ENCODE measurements around the gene PAX3.
"Not testable (repeated sequence)": the region's sequence is repeated elsewhere in the genome, so short reads cannot be mapped to it uniquely, and the experiment has no call there.

PAX3 gene

DNA sequence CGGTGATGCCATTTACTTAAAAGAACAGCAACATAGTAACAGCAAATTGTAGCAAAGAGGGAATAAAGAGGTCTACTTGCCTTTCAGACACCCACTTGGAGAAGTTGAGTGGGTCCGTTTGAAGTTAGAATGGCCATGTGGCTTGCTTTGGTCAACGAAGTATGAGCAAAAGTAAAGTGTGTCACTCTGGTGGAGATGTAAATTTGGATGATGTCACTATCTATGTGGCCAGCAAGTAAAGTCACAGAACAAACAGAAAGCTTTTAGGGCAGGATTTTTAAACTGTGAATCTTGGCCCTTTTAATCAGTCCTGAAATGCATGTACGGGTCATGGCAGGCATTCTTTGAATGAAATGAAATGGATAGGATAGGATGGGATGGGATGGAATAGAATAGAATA is 120.3 kb downstream of the PAX3 start:
- Histone ChIP-seq H3K9me3 (no peaks in the 10 kb centered on the region), H3K4me1 (no peaks in the 10 kb centered on the region), H3K36me3 (replicated peaks) (no peaks in the 10 kb centered on the region), H3K4me3 (no peak overlapping the region), H3K27me3 (ENCODE audit: low read depth) (0 out of 2 replicates have a peak, but pooled peaks cover 3% of the 10 kb centered on the region)
- in situ Hi-C loops (cut with MboI; ENCODE audit: low sequenced_read_pairs): no loop called here
- no peak for DNase-seq (ENCODE audit: low spot score in 2 of 2)

- in situ Hi-C loops (cut with MboI; ENCODE audit: low sequenced_read_pairs): no loop called here
- Histone ChIP-seq H3K4me3 (no peak overlapping the region), H3K4me1 (no peaks in the 10 kb centered on the region), H3K9me3 (no peaks in the 10 kb centered on the region), H3K36me3 (replicated peaks) (no peaks in the 10 kb centered on the region), H3K27me3 (ENCODE audit: low read depth) (0 out of 2 replicates have a peak, but pooled peaks cover 3% of the 10 kb centered on the region)
- DNase-seq (ENCODE audit: low spot score in 2 of 2): no peak
These were observed 121.9 kb downstream of the PAX3 start for GRCh38 chr2:222176890-222177289.

DNA sequence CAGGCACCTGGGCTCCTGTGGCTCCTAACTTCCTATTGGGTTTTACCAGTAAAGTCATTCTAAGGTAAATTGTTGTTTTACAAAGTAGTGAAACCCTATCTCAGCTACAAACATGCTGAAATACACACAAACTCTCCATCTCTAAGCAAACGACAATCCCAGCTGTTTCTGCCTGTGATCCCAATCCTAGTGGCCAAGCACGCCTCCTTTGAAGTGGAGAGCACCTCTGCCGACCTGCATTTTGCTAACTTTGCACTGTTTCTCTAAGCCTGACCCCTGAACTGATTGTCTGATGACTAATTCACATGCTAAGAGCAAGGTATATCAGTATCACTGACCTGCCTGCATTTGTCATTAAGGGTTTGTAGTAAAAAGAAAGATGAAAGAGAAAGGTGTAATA is 124.3 kb downstream of the PAX3 start:
- in situ Hi-C loops (cut with MboI; ENCODE audit: low sequenced_read_pairs): no loop called here
- no peak for DNase-seq (ENCODE audit: low spot score in 2 of 2)
- Histone ChIP-seq H3K4me3 (no peak overlapping the region), H3K27me3 (ENCODE audit: low read depth) (0 out of 2 replicates have a peak, but pooled peaks cover 3% of the 10 kb centered on the region), H3K4me1 (no peaks in the 10 kb centered on the region), H3K9me3 (no peaks in the 10 kb centered on the region), H3K36me3 (replicated peaks) (no peaks in the 10 kb centered on the region)

DNA sequence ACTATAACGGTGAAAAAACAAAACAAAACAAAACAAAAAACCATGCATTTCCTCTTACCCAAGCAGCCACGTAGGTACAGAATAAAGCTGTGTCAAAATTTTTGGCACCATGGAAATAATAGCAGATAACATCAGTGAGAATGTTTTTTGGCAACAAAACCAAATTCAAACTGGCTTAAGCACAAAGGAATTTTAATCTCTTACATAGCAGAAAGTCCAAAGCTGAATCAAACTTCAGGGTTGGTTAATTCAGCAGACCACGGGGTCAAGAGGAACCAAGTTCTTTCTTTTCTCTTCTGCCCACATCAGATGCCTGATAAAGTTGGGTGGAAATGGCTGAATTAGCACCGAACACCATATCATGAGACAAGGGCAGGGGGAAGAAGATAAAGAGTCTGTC is 129.5 kb downstream of the PAX3 start:
- Histone ChIP-seq H3K36me3 (replicated peaks) (no peaks in the 10 kb centered on the region), H3K27me3 (ENCODE audit: low read depth) (no peaks in the 10 kb centered on the region), H3K4me1 (no peaks in the 10 kb centered on the region), H3K4me3 (no peak overlapping the region), H3K9me3 (no peaks in the 10 kb centered on the region)
- in situ Hi-C loops (cut with MboI; ENCODE audit: low sequenced_read_pairs): no loop called here
- no peak for DNase-seq (ENCODE audit: low spot score in 2 of 2)

DNA sequence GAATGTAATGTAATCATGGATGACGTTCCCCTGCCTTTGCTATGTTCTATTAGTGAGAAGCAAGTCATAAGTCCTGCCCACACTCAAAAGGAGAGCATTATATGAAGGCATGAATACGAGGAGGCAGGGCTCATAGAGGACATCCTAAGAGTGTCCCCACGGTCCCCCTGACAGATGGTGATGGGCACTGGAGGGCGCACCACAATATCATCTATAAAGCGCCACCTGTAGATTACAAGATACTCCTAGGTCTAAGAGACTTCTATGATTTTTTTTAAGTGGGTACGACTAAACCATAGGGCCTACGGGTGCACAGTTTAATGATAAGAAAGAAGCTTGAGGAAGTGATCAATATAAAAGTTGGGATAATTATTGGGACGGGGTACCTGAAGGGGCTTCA is 131.0 kb downstream of the PAX3 start:
- Histone ChIP-seq H3K4me1 (no peaks in the 10 kb centered on the region), H3K9me3 (no peaks in the 10 kb centered on the region), H3K4me3 (no peak overlapping the region), H3K27me3 (ENCODE audit: low read depth) (no peaks in the 10 kb centered on the region), H3K36me3 (replicated peaks) (no peaks in the 10 kb centered on the region)
- no peak for DNase-seq (ENCODE audit: low spot score in 2 of 2)
- in situ Hi-C loops (cut with MboI; ENCODE audit: low sequenced_read_pairs): no loop called here

DNA sequence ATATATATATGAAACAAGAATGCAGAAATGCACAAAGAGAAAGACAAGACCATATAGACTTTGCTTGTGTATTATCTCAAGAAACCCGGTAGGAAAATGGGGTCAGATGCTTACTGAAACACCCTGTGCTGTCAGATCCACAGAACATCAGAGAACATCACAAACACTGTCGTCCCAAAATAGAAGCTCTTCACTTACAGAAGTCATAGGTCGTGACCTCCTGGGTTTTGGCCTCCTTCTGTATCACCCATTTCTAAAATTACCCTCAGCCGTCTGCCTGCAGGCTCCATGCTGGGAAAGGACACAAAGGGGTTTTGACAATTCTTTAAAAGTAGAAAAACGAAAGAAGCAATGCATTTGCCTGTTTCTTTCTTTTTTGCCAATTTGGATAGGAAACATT is 137.9 kb downstream of the PAX3 start:
- no peaks in the 10 kb centered on the region; the same call in 1 of the 2 replicates for H3K27me3 ChIP-seq (ENCODE audit: low read depth)
- in situ Hi-C loops (cut with MboI; ENCODE audit: low sequenced_read_pairs): no loop called here
- no peak overlapping the region for H3K4me3 ChIP-seq

DNA sequence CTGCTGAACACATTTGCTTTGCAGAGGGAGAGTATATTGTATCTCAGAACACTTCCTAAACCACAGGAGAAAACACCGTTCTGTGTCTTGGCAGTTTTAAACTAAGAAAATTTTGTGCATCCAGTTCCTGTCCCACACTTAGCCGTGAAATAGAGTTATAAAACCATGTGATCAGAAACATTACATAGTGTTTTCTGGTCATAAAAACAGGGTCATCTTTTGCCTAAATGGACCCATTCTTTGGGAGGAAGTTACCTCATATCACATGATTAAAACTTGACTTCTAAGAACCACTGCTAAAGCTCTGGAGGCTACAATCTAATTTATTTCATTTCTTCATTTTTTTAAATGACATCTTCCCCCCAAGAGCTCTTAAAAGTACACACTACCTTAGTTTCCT is 138.7 kb downstream of the PAX3 start:
- in situ Hi-C loops (cut with MboI; ENCODE audit: low sequenced_read_pairs): no loop called here

More for the DNA sequence above, 137.9 kb downstream of the PAX3 start:
- DNase-seq (ENCODE audit: low spot score in 2 of 2): no peak
- Histone ChIP-seq H3K4me1 (no peaks in the 10 kb centered on the region), H3K36me3 (replicated peaks) (no peaks in the 10 kb centered on the region), H3K9me3 (no peaks in the 10 kb centered on the region)

DNA sequence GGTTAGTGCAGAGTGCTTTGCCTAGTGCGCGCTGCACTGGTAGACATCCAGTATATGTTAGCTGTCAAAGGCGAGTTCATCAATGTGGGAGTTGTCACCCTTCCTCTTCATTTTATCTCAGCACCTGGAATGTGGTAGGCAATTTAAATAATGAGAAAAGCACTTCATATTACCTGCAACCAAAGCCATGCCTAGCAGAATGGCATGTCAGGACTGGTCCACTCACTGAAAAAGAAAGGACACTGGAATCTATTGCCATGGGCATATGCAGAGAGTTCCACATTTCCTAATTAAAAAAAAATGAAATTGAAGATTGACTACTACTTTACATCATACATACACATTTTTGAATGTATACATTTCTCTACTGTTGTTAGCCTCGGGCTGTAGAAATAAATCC is 139.6 kb downstream of the PAX3 start:
- H3K36me3 ChIP-seq (replicated peaks): no peaks in the 10 kb centered on the region
- no peaks in the 10 kb centered on the region for H3K4me1 ChIP-seq
- no peak for DNase-seq (ENCODE audit: low spot score in 2 of 2)
- no peaks in the 10 kb centered on the region; the same call in 1 of the 2 replicates for H3K27me3 ChIP-seq (ENCODE audit: low read depth)
- no peaks in the 10 kb centered on the region for H3K9me3 ChIP-seq
- no peak overlapping the region for H3K4me3 ChIP-seq
- in situ Hi-C loops (cut with MboI; ENCODE audit: low sequenced_read_pairs): no loop called here

More for the DNA sequence above, 138.7 kb downstream of the PAX3 start:
- DNase-seq (ENCODE audit: low spot score in 2 of 2): no peak
- Histone ChIP-seq H3K27me3 (ENCODE audit: low read depth) (no peaks in the 10 kb centered on the region; the same call in 1 of the 2 replicates), H3K4me1 (no peaks in the 10 kb centered on the region), H3K9me3 (no peaks in the 10 kb centered on the region), H3K36me3 (replicated peaks) (no peaks in the 10 kb centered on the region), H3K4me3 (no peak overlapping the region)

GRCh38 chr2:222155003-222155664 is 143.7 kb downstream of the PAX3 start:
- DNase-seq (ENCODE audit: low spot score in 2 of 2); H3K36me3 ChIP-seq (replicated peaks); H3K27me3 ChIP-seq (ENCODE audit: low read depth); in situ Hi-C loops (cut with MboI; ENCODE audit: low sequenced_read_pairs); H3K9me3 ChIP-seq; H3K4me1 ChIP-seq; H3K4me3 ChIP-seq: not testable (repeated sequence)

All from HAP-1 (cell line).